GM23338 (cell line): ENCODE measurements around the gene ACYP2. TPM values are rescaled to one million over a fixed set of nuclear protein-coding genes. Genes with fewer than 3 reads are reported as not detected.

Experiments used
- ETS1 ChIP-seq: IDR thresholded peaks from 2 replicates; pipeline ENCODE4 v1.6.1; 2016; ENCODE audit warnings: antibody characterized with exemption
- EZH2phosphoT487 ChIP-seq: fragments of 200-600 bp; sonication (generic); IDR thresholded peaks from one replicate; pipeline ENCODE4 v1.8.1; 2018; ENCODE audit warnings: antibody characterized with exemption; ENCODE audit not compliant: unreplicated experiment
- REST ChIP-seq: IDR thresholded peaks from one replicate; pipeline ENCODE4 v1.6.1; 2018; ENCODE audit warnings: antibody characterized with exemption; ENCODE audit not compliant: unreplicated experiment
- ZNF114 ChIP-seq: fragments of 250-450 bp; sonication (Bioruptor Pico); IDR thresholded peaks from 2 replicates; pipeline ENCODE4 v1.5.0; 2020; ENCODE audit warnings: mild to moderate bottlenecking, moderate library complexity
- ZNF462 ChIP-seq: fragments of 250-450 bp; sonication (Bioruptor Pico); IDR thresholded peaks from 2 replicates; pipeline ENCODE4 v1.5.0; 2020; ENCODE audit warnings: mild to moderate bottlenecking, moderate library complexity
- polyA plus RNA-seq: library from polyadenylated mRNA; unstranded; fragments of >200 nt; fragmentation: Nextera tagmentation; extraction: Ambion mirVana; gene quantifications from 2 replicates; pipeline ENCODE4 v1.2.1, GENCODE V29; 2016
- total RNA-seq: library from RNA; depleted of rRNA; stranded (reverse); fragments of >200 nt; shearing (Covaris generic); gene quantifications from 2 replicates; pipeline ENCODE4 v1.2.3, GENCODE V29; 2014

The ACYP2 gene
- total and polyA plus RNA-seq, 2 experiments from 2014 or later, result 2.3 to 15.5 TPM

GRCh38 chr2:54227798-54228197 is 112.4 kb downstream of the ACYP2 start (continued):
- TF ChIP-seq ZNF462 (CRISPR knock-in tag), result no peak
- TF ChIP-seq ETS1, result no peak
- TF ChIP-seq EZH2phosphoT487, result no peak
- TF ChIP-seq REST, result no peak
- TF ChIP-seq ZNF114, result no peak
